SU-DHL-6 (cell line): ENCODE results near the gene CTDP1.

ENCODE experiments used
- H2AFZ ChIP-seq: fragments of 200-600 bp; sonication (generic); 2 replicates; pipeline ENCODE4 v1.6.1; 2014; ENCODE audit warnings: low read depth, mild to moderate bottlenecking, moderate library complexity, mixed read lengths, antibody characterized with exemption, low read length; ENCODE audit not compliant: severe bottlenecking
- H3F3A ChIP-seq: fragments of 200-600 bp; shearing (Covaris generic); 2 replicates; pipeline ENCODE4 v1.6.0; 2016; ENCODE audit warnings: antibody characterized with exemption, mild to moderate bottlenecking; ENCODE audit not compliant: insufficient read depth
- H3K27ac ChIP-seq: fragments of 200-600 bp; sonication (generic); 2 replicates; pipeline ENCODE4 v1.5.1; 2016; ENCODE audit warnings: low read depth, mild to moderate bottlenecking, low read length, moderate library complexity, mixed read lengths
- H3K27me3 ChIP-seq: fragments of 200-600 bp; sonication (generic), shearing (Covaris generic); 2 replicates; pipeline ENCODE4 v1.6.0; 2014; ENCODE audit warnings: mild to moderate bottlenecking, low read length
- H3K36me3 ChIP-seq: fragments of 200-600 bp; sonication (generic); 2 replicates; pipeline ENCODE4 v1.6.1; 2014; ENCODE audit warnings: mild to moderate bottlenecking, low read length, mixed read lengths
- H3K4me2 ChIP-seq: fragments of 300-600, 200-600 bp; shearing (Covaris generic), sonication (generic); 2 replicates; pipeline ENCODE4 v1.6.0; 2014; ENCODE audit warnings: low read length, low read depth, mild to moderate bottlenecking; ENCODE audit not compliant: poor library complexity, severe bottlenecking
- H3K4me3 ChIP-seq: fragments of 200-600 bp; sonication (generic); 2 replicates; pipeline ENCODE4 v1.5.1; 2014; ENCODE audit warnings: antibody characterized with exemption, low read length, mild to moderate bottlenecking, mixed read lengths; ENCODE audit not compliant: insufficient read depth, poor library complexity, severe bottlenecking
- H3K79me2 ChIP-seq: fragments of 200-600 bp; sonication (generic); 2 replicates; pipeline ENCODE4 v1.6.1; 2014; ENCODE audit warnings: mild to moderate bottlenecking, low read length, moderate library complexity; ENCODE audit not compliant: insufficient read depth
- H3K9ac ChIP-seq: fragments of 200-600 bp; sonication (generic); 2 replicates; pipeline ENCODE4 v1.7.0; 2014; ENCODE audit warnings: mild to moderate bottlenecking, low read length
- H3K9me2 ChIP-seq: fragments of 200-600 bp; sonication (generic); replicated peaks from 2 replicates; pipeline ENCODE4 v1.6.1; 2014; ENCODE audit warnings: low read length; ENCODE audit not compliant: insufficient read depth
- H3K9me3 ChIP-seq: fragments of 200-600 bp; sonication (generic); 2 replicates; pipeline ENCODE4 v1.6.1; 2014; ENCODE audit warnings: low read length, mixed read lengths; ENCODE audit not compliant: insufficient read depth
- H4K20me1 ChIP-seq: fragments of 200-600 bp; sonication (generic); 2 replicates; pipeline ENCODE4 v1.6.1; 2014; ENCODE audit warnings: low read depth, mild to moderate bottlenecking, antibody characterized with exemption, low read length, moderate library complexity, mixed read lengths
- EZH2phosphoT487 ChIP-seq: fragments of 200-600 bp; sonication (generic), shearing (Covaris generic); conservative IDR thresholded peaks from 2 replicates; pipeline ENCODE4 v1.6.1; 2018; ENCODE audit warnings: mild to moderate bottlenecking, antibody characterized with exemption, low read length, moderate library complexity, mixed read lengths
- TF ChIP-seq, protein P1 (sequence below): fragments of 200-600 bp; sonication (generic); IDR thresholded peaks from one replicate; pipeline ENCODE4 v1.5.1; 2017; ENCODE audit warnings: antibody characterized with exemption, mild to moderate bottlenecking, low read length, moderate library complexity; ENCODE audit not compliant: insufficient read depth, poor library complexity, severe bottlenecking

CTDP1 gene

GRCh38 chr18:79662034-79662433 is 17.6 kb upstream of the CTDP1 start:
- Histone ChIP-seq H3K9ac (no peak overlapping the region), H3K36me3 (no peaks in the 10 kb centered on the region), H3K4me3 (no peak overlapping the region), H4K20me1 (no peaks in the 10 kb centered on the region), H3K79me2 (no peaks in the 10 kb centered on the region), H3K9me3 (no peaks in the 10 kb centered on the region), H3K27me3 (no peaks in the 10 kb centered on the region), H3K4me2 (no peak overlapping the region), H3F3A (no peaks in the 10 kb centered on the region), H3K27ac (no peak overlapping the region), H2AFZ (no peak overlapping the region), H3K9me2 (no peaks in the 10 kb centered on the region)
- TF ChIP-seq EZH2phosphoT487: no peak
- TF ChIP-seq, protein P1, sequence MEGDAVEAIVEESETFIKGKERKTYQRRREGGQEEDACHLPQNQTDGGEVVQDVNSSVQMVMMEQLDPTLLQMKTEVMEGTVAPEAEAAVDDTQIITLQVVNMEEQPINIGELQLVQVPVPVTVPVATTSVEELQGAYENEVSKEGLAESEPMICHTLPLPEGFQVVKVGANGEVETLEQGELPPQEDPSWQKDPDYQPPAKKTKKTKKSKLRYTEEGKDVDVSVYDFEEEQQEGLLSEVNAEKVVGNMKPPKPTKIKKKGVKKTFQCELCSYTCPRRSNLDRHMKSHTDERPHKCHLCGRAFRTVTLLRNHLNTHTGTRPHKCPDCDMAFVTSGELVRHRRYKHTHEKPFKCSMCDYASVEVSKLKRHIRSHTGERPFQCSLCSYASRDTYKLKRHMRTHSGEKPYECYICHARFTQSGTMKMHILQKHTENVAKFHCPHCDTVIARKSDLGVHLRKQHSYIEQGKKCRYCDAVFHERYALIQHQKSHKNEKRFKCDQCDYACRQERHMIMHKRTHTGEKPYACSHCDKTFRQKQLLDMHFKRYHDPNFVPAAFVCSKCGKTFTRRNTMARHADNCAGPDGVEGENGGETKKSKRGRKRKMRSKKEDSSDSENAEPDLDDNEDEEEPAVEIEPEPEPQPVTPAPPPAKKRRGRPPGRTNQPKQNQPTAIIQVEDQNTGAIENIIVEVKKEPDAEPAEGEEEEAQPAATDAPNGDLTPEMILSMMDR: no peak

GRCh38 chr18:79662439-79662838 is 17.2 kb upstream of the CTDP1 start:
- no peak overlapping the region for H3K4me2 ChIP-seq
- no peak overlapping the region for H3K4me3 ChIP-seq
- H2AFZ ChIP-seq: no peak overlapping the region
- H3K36me3 ChIP-seq: no peaks in the 10 kb centered on the region
- no peak overlapping the region for H3K9ac ChIP-seq
- no peak overlapping the region for H3K27ac ChIP-seq
- H3K9me2 ChIP-seq: no peaks in the 10 kb centered on the region
- H4K20me1 ChIP-seq: no peaks in the 10 kb centered on the region
- TF ChIP-seq EZH2phosphoT487: no peak
- TF ChIP-seq, protein P1: no peak
- no peaks in the 10 kb centered on the region for H3K27me3 ChIP-seq
- no peaks in the 10 kb centered on the region for H3K9me3 ChIP-seq
- no peaks in the 10 kb centered on the region for H3K79me2 ChIP-seq
- H3F3A ChIP-seq: no peaks in the 10 kb centered on the region

GRCh38 chr18:79664525-79665125 is 15.0 kb upstream of the CTDP1 start:
- H3K9me2 ChIP-seq: no peaks in the 10 kb centered on the region
- no peaks in the 10 kb centered on the region for H3F3A ChIP-seq
- H3K9ac ChIP-seq: no peak overlapping the region
- H3K79me2 ChIP-seq: no peaks in the 10 kb centered on the region
- H3K27ac ChIP-seq: no peak overlapping the region
- no peak overlapping the region for H2AFZ ChIP-seq
- H3K4me3 ChIP-seq: no peak overlapping the region
- H3K27me3 ChIP-seq: no peaks in the 10 kb centered on the region
- H3K36me3 ChIP-seq: no peaks in the 10 kb centered on the region
- H4K20me1 ChIP-seq: no peaks in the 10 kb centered on the region
- H3K4me2 ChIP-seq: no peak overlapping the region
- no peaks in the 10 kb centered on the region for H3K9me3 ChIP-seq
- no peak for TF ChIP-seq EZH2phosphoT487
- TF ChIP-seq, protein P1: no peak
